PC-9 (cell line): ENCODE measurements around the gene STX7. TPM values are rescaled to one million over a fixed set of nuclear protein-coding genes. Genes with fewer than 3 reads are reported as not detected.
A peak's percentile ranks its signal among the peaks of the same experiment; 100 is the strongest.
"Not testable (repeated sequence)": the region's sequence is repeated elsewhere in the genome, so short reads cannot be mapped to it uniquely, and the experiment has no call there.

Source experiments
- BruUV-seq: library from RNA; stranded (reverse); fragments of 400-500 nt; replicated peaks from 2 replicates; lab custom pipeline; 2021; lab: Mats Ljungman, UMichigan
- CTCF ChIA-PET: fragments of 300-600 bp; sonication (Branson Sonifier 250); formaldehyde crosslinking; loops from one replicate; lab custom pipeline; 2022; ENCODE audit warnings: antibody characterized with exemption; lab: Charles Lee
- POLR2A ChIA-PET: fragments of 300-600 bp; sonication (Branson Sonifier 250); formaldehyde crosslinking; loops from one replicate; lab custom pipeline; 2022; ENCODE audit warnings: antibody characterized with exemption; ENCODE audit not compliant: unreplicated experiment; lab: Charles Lee
- DNase-seq, 2 experiments: peaks; one replicate each; pipeline versions ENCODE4 v3.0.0 to v3.0.0-alpha.2; 2015 to 2022; ENCODE audit warnings: mixed read lengths in 1 of 2
- H2AFZ ChIP-seq: fragments of 200-600 bp; sonication (generic); 2 replicates; pipeline ENCODE4 v1.8.1; 2017; ENCODE audit warnings: antibody characterized with exemption
- H3F3A ChIP-seq: fragments of 200-600 bp; sonication (generic); 2 replicates; pipeline ENCODE4 v1.8.1; 2017; ENCODE audit warnings: antibody characterized with exemption, mild to moderate bottlenecking, low read depth; ENCODE audit not compliant: insufficient read depth
- H3K27ac ChIP-seq: fragments of 200-600 bp; sonication (generic); 2 replicates; pipeline ENCODE4 v1.6.1; 2016; ENCODE audit warnings: mixed run types
- H3K27me3 ChIP-seq: fragments of 200-600 bp; sonication (generic); 2 replicates; pipeline ENCODE4 v1.6.1; 2016; ENCODE audit warnings: low read depth, mixed run types; ENCODE audit not compliant: insufficient read depth
- H3K36me3 ChIP-seq: fragments of 200-600 bp; sonication (generic); 2 replicates; pipeline ENCODE4 v1.6.1; 2016; ENCODE audit warnings: low read depth, mixed run types
- H3K4me1 ChIP-seq: fragments of 200-600 bp; sonication (generic); replicated peaks from 2 replicates; pipeline ENCODE4 v1.6.1; 2016; ENCODE audit warnings: mixed run types; ENCODE audit not compliant: insufficient read depth
- H3K4me2 ChIP-seq: fragments of 200-600 bp; sonication (generic); 2 replicates; pipeline ENCODE4 v1.6.1; 2017; ENCODE audit warnings: mixed run types
- H3K4me3 ChIP-seq: fragments of 200-600 bp; sonication (generic); 2 replicates; pipeline ENCODE4 v1.6.1; 2016; ENCODE audit warnings: mixed run types
- H3K79me2 ChIP-seq: fragments of 200-600 bp; sonication (generic); 2 replicates; pipeline ENCODE4 v1.6.1; 2017; ENCODE audit warnings: low read depth, mixed run types
- H3K9me2 ChIP-seq: fragments of 200-600 bp; sonication (generic); 2 replicates; pipeline ENCODE4 v1.8.1; 2017; ENCODE audit warnings: mild to moderate bottlenecking; ENCODE audit not compliant: insufficient read depth
- H3K9me3 ChIP-seq: fragments of 200-600 bp; sonication (generic); 2 replicates; pipeline ENCODE4 v1.8.1; 2016; ENCODE audit warnings: low read depth; ENCODE audit not compliant: insufficient read depth
- H4K20me1 ChIP-seq: fragments of 200-600 bp; sonication (generic); 2 replicates; pipeline ENCODE4 v1.8.1; 2017; ENCODE audit not compliant: insufficient read depth
- CTCF ChIP-seq: fragments of 200-600 bp; sonication (generic); conservative IDR thresholded peaks from 2 replicates; pipeline ENCODE4 v1.6.1; 2017; ENCODE audit warnings: mixed run types, antibody characterized with exemption, mild to moderate bottlenecking, moderate library complexity
- EZH2 ChIP-seq: fragments of 200-600 bp; sonication (generic); IDR thresholded peaks from 2 replicates; pipeline ENCODE4 v1.8.0; 2017; ENCODE audit warnings: antibody characterized with exemption, low read depth
- intact Hi-C: fragments of 100-400 bp; cut with micrococcal nuclease; formaldehyde crosslinking; loops from one replicate; pipeline ENCODE4 v1.10.0; 2022; ENCODE audit not compliant: unreplicated experiment
- total RNA-seq: library from RNA; stranded (reverse); gene quantifications from 2 replicates; pipeline ENCODE4 v1.2.3, GENCODE V29; 2021

Gene STX7
- total RNA-seq, 1 experiment from 2014 or later, result 40.7 TPM

GRCh38 chr6:132537977-132538376, 25.1 kb upstream of the STX7 start, which contains the start of gene TAAR9:
TAAR9 (plus strand) TSS chr6:132538277; CDS start chr6:132538290, 13 bp downstream.
- no TSS peak for BruUV-seq
- no peaks in the 10 kb centered on the region for H3K4me1 ChIP-seq
- no peaks in the 10 kb centered on the region for H3K79me2 ChIP-seq
- H3K4me3 ChIP-seq, result no peak within 1 kb of the TSS
- no peaks in the 10 kb centered on the region for H3F3A ChIP-seq
- H3K4me2 ChIP-seq, result no peak within 1 kb of the TSS
- POLR2A ChIA-PET, result no interaction called here
- no peaks in the 10 kb centered on the region for H4K20me1 ChIP-seq
- CTCF ChIA-PET, result interaction anchor here (0.6 kb wide), 1 partner anchor 598 kb away, joined by 3 read pairs; no protein-coding TSS in a partner anchor
- H3K9me2 ChIP-seq, result no peaks in the 10 kb centered on the region
- intact Hi-C loops, result loop anchor here (10.0 kb wide), 2 partner anchors 397 to 1377 kb away; no protein-coding TSS in a partner anchor
- no peak for DNase-seq
- no peaks in the 10 kb centered on the region for H3K36me3 ChIP-seq
- no peaks in the 10 kb centered on the region for H3K27me3 ChIP-seq
- no peak for TF ChIP-seq EZH2
- TF ChIP-seq CTCF, result no peak
- H3K9me3 ChIP-seq, result no peaks in the 10 kb centered on the region
- H3K27ac ChIP-seq, result no peak within 1 kb of the TSS
- H2AFZ ChIP-seq, result peak within 1 kb of the TSS; percentile 45; the same call in 1 of the 2 replicates

- H3K9me2 ChIP-seq, result no peaks in the 10 kb centered on the region
- intact Hi-C loops, result loop anchor here (10.0 kb wide), 2 partner anchors 398 to 1378 kb away; no protein-coding TSS in a partner anchor
- no peaks in the 10 kb centered on the region for H3F3A ChIP-seq
- ChIA-PET POLR2A (no interaction called here), CTCF (no interaction called here)
- no peak overlapping the region for H3K4me3 ChIP-seq
- H3K4me2 ChIP-seq, result no peak overlapping the region
- H4K20me1 ChIP-seq, result no peaks in the 10 kb centered on the region
- no peak overlapping the region for H3K27ac ChIP-seq
- no peak for TF ChIP-seq CTCF
- no peaks in the 10 kb centered on the region for H3K4me1 ChIP-seq
- no TSS peak for BruUV-seq
- no peaks in the 10 kb centered on the region for H3K9me3 ChIP-seq
- H3K27me3 ChIP-seq, result no peaks in the 10 kb centered on the region
- no peaks in the 10 kb centered on the region for H3K79me2 ChIP-seq
- H3K36me3 ChIP-seq, result no peaks in the 10 kb centered on the region
- no peak overlapping the region; the same call in 1 of the 2 replicates for H2AFZ ChIP-seq
- no peak for DNase-seq
Measured at GRCh38 chr6:132537145-132537544, 24.2 kb upstream of the STX7 start.

- H3K27me3 ChIP-seq, H4K20me1 ChIP-seq, H3K4me1 ChIP-seq, H3K9me2 ChIP-seq, CTCF ChIA-PET, H3K27ac ChIP-seq, H3K36me3 ChIP-seq, BruUV-seq, DNase-seq, H2AFZ ChIP-seq, POLR2A ChIA-PET, H3K9me3 ChIP-seq, H3K4me3 ChIP-seq, H3K79me2 ChIP-seq, H3F3A ChIP-seq, H3K4me2 ChIP-seq: not testable (repeated sequence)
- intact Hi-C loops, result loop anchor here (5.0 to 10.0 kb wide), 4 partner anchors 248 to 1380 kb away; partner anchors contain the start of gene RPS12
Measured at GRCh38 chr6:132534546-132534945, 21.6 kb upstream of the STX7 start.
